ENCODE results near the gene OLFM2.
"Not testable (repeated sequence)": the region's sequence is repeated elsewhere in the genome, so short reads cannot be mapped to it uniquely, and the experiment has no call there.

The OLFM2 gene

DNA sequence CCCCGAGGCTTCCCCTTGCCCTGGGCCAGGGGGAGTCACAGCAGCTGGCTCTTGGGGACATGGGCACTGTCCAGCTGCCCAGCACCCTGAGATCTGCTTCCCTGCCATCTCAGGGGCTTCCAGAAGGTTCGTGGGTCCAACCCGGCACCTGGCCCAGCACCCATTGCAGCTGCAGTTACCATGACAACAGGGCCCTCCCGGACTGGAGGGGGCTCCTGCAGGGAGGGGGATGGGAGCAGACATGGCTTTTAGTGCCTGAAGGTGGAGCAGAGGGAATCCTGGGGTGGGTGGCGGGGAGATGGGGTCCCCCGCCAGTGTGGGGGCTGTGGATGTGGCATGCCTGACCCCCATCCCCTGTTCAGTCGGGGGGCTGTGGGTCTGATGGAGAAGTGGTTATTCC, 86.5 kb downstream of the OLFM2 start:
- no peak for DNase-seq (ENCODE audit: low read depth, low spot score)
- H3K9ac ChIP-seq (ENCODE audit: insufficient read length, low read depth) = no peak overlapping the region
- peaks cover 68% of the 10 kb centered on the region for H3K36me3 ChIP-seq (ENCODE audit: insufficient read depth, insufficient read length, low read length)
- no peak overlapping the region for H3K4me3 ChIP-seq (ENCODE audit: insufficient read length, low read depth)
- H3K9me3 ChIP-seq (ENCODE audit: insufficient read depth, low read length) = no peaks in the 10 kb centered on the region
- H3K4me1 ChIP-seq (ENCODE audit: insufficient read depth, insufficient read length) = peaks cover 30% of the 10 kb centered on the region
- no peaks in the 10 kb centered on the region for H3K27me3 ChIP-seq (ENCODE audit: insufficient read depth, insufficient read length)
- no peak for TF ChIP-seq SUZ12 (IDR thresholded peaks at IDR 0.05; ENCODE audit: extremely low read depth, insufficient read depth, insufficient read length)
- no peak for TF ChIP-seq ZNF274 (IDR thresholded peaks at IDR 0.05; ENCODE audit: low read depth, low read length)
- TF ChIP-seq YY1 (IDR thresholded peaks at IDR 0.05; ENCODE audit: insufficient read depth, insufficient read length) = no peak

DNA sequence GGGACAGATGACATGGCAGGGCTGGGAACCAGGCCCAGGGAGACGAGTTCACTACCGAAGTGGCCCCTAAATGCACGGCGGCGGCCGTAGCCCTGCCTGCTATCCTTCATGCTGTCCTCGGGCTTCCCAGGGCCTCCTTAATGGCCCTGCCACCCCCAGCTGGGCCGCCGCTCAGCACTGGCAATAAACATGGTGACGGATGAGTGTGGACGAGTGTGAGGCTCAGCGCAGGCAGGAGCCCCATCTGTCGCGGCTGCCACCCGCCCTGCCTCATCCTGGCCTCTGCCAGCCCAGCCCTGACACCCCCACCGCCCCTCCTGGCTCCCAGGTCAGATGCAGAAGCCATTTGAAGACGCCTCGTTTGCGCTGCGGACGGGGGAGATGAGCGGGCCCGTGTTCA, 87.6 kb downstream of the OLFM2 start:
- Histone ChIP-seq H3K9me3 (ENCODE audit: insufficient read depth, low read length) (no peaks in the 10 kb centered on the region), H3K36me3 (ENCODE audit: insufficient read depth, insufficient read length, low read length) (peaks cover 70% of the 10 kb centered on the region), H3K9ac (ENCODE audit: insufficient read length, low read depth) (peak overlapping the region; percentile 10), H3K27me3 (ENCODE audit: insufficient read depth, insufficient read length) (no peaks in the 10 kb centered on the region), H3K4me3 (ENCODE audit: insufficient read length, low read depth) (no peak overlapping the region), H3K4me1 (ENCODE audit: insufficient read depth, insufficient read length) (peaks cover 30% of the 10 kb centered on the region)
- no peak for DNase-seq (ENCODE audit: low read depth, low spot score)
- no peak for TF ChIP-seq SUZ12 (IDR thresholded peaks at IDR 0.05; ENCODE audit: extremely low read depth, insufficient read depth, insufficient read length)
- no peak for TF ChIP-seq YY1 (IDR thresholded peaks at IDR 0.05; ENCODE audit: insufficient read depth, insufficient read length)
- no peak for TF ChIP-seq ZNF274 (IDR thresholded peaks at IDR 0.05; ENCODE audit: low read depth, low read length)

DNA sequence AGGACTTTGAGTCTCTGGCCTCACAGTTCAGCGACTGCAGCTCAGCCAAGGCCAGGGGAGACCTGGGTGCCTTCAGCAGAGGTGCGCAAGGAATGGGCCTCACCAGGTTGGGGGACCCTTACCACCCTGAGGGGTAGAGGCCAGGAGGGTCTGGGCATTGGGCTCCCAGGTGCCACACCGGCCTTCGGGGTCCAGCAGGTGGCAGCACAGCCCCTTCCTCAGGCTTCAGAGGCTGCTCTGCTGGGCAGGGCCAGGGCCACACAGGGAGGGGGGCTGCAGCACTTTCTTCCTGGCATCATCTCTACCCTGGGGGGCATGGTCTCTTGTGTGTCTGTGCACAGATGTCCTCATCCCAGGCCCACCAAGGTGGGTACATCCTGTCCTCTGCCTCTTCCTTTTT, 88.3 kb downstream of the OLFM2 start:
- no peak for DNase-seq (ENCODE audit: low read depth, low spot score)
- Histone ChIP-seq H3K4me1 (ENCODE audit: insufficient read depth, insufficient read length) (peaks cover 30% of the 10 kb centered on the region), H3K36me3 (ENCODE audit: insufficient read depth, insufficient read length, low read length) (peaks cover 76% of the 10 kb centered on the region), H3K9me3 (ENCODE audit: insufficient read depth, low read length) (no peaks in the 10 kb centered on the region), H3K27me3 (ENCODE audit: insufficient read depth, insufficient read length) (no peaks in the 10 kb centered on the region), H3K9ac (ENCODE audit: insufficient read length, low read depth) (no peak overlapping the region), H3K4me3 (ENCODE audit: insufficient read length, low read depth) (no peak overlapping the region)
- TF ChIP-seq ZNF274 (IDR thresholded peaks at IDR 0.05; ENCODE audit: low read depth, low read length) = no peak
- no peak for TF ChIP-seq YY1 (IDR thresholded peaks at IDR 0.05; ENCODE audit: insufficient read depth, insufficient read length)
- TF ChIP-seq SUZ12 (IDR thresholded peaks at IDR 0.05; ENCODE audit: extremely low read depth, insufficient read depth, insufficient read length) = no peak

DNA sequence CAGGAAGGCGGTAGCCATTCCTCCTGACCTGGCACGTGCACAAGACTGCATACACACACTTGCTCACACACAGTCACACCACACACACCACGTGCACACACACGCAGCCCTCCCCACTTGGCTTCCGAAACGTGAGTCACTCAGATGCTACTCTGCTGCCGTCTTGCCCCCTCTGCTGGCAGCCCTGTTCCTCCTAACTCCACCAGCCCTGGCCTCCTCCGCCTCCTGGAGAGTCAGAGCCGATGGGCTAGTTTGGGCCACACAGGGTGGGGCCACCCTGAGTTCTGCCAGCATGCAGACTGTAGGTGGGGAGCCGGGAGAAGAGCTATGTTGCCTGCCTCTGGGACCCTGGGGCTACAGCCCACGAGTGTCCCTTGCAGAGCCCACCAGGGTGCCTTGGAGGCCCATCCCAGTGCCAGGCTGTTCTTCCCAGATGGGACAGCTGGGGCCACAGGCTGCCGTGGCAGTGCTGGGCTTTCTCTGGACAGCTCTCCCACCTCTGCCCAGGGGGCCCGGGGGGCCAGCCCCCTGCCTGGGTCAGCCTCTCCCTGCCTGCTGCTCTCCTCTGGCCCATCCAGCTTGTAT, 89.1 kb downstream of the OLFM2 start:
- no peaks in the 10 kb centered on the region for H3K9me3 ChIP-seq (ENCODE audit: insufficient read depth, low read length)
- H3K36me3 ChIP-seq (ENCODE audit: insufficient read depth, insufficient read length, low read length) = peaks cover 85% of the 10 kb centered on the region
- H3K27me3 ChIP-seq (ENCODE audit: insufficient read depth, insufficient read length) = no peaks in the 10 kb centered on the region
- TF ChIP-seq ZNF274 (IDR thresholded peaks at IDR 0.05; ENCODE audit: low read depth, low read length) (no peak), YY1 (IDR thresholded peaks at IDR 0.05; ENCODE audit: insufficient read depth, insufficient read length) (no peak), SUZ12 (IDR thresholded peaks at IDR 0.05; ENCODE audit: extremely low read depth, insufficient read depth, insufficient read length) (no peak)
- H3K9ac ChIP-seq (ENCODE audit: insufficient read length, low read depth) = peak overlapping the region; percentile 50
- peaks cover 30% of the 10 kb centered on the region for H3K4me1 ChIP-seq (ENCODE audit: insufficient read depth, insufficient read length)
- no peak for DNase-seq (ENCODE audit: low read depth, low spot score)
- H3K4me3 ChIP-seq (ENCODE audit: insufficient read length, low read depth) = no peak overlapping the region

DNA sequence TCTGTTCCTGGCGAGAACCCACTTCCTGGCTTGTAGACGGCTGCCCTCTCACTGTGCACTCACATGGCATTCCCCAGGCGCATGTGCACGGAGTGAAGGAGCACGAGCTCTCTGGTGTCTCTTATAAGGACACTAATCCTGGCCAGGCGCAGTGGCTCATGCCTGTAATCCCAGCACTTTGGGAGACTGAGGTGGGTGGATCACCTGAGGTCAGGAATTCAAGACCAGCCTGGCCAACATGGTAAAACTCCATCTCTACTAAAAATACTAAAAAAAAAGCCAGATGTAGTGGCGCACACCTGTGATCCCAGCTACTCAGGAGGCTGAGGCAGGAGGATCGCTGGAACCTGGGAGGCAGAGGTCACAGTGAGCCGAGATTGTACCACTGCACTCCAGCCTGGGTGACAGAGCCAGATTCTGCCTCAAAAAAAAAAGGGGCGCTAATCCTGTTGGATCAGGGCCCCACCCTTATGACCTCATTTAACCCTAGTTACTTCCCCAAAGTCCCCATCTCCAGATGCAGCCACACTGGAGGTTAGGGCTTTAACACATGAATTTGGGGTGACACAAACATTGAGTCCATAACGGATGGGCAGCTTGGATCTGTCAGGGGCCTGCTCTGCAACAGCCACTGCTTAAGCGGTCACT, 92.6 kb downstream of the OLFM2 start:
- Histone ChIP-seq H3K36me3 (ENCODE audit: insufficient read depth, insufficient read length, low read length) (peaks cover 93% of the 10 kb centered on the region), H3K4me1 (ENCODE audit: insufficient read depth, insufficient read length) (peaks cover 17% of the 10 kb centered on the region)
- not testable (repeated sequence) for H3K9ac ChIP-seq (ENCODE audit: insufficient read length, low read depth); H3K27me3 ChIP-seq (ENCODE audit: insufficient read depth, insufficient read length); H3K9me3 ChIP-seq (ENCODE audit: insufficient read depth, low read length); DNase-seq (ENCODE audit: low read depth, low spot score); H3K4me3 ChIP-seq (ENCODE audit: insufficient read length, low read depth)

DNA sequence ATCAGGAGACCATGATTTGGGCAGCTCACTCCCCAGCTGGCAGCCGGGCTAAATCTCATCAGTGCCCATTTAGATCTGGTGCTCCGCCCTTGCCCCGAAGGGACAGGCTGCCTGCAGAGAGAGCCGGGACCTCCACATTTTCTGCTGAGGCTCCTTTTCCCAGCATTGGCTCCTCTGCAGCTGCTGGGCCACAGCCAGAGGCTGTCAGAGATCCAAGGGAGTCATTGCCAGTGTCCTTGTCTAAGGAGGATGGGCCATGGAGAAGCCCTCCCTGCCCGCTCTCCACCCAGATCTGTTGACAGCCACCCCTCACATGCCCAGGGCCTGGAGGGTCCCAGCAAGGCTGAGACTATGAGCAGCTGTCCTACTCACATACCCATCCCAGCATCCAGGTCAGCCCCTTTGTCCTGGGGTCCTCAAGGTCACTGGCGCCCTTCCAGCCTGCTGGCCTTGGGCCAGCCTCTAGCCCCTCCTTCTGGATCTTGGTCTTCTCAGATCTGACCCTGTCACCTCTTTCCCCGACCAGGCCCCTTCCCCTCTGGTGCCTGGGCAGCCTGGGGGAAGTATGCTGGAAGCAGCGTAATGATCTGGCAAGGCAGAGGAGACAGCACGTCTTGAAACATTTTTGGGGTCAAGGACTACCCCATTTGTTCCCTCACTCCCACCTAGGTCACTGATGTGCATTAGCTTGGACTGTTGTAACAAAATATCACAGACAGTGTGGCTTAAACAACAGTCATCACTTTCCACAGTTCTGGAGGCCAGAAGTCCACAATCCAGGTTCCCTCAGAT, 93.3 kb downstream of the OLFM2 start:
- no peak for TF ChIP-seq SUZ12 (IDR thresholded peaks at IDR 0.05; ENCODE audit: extremely low read depth, insufficient read depth, insufficient read length)
- no peak for TF ChIP-seq YY1 (IDR thresholded peaks at IDR 0.05; ENCODE audit: insufficient read depth, insufficient read length)
- TF ChIP-seq ZNF274 (IDR thresholded peaks at IDR 0.05; ENCODE audit: low read depth, low read length) = no peak
- DNase-seq (ENCODE audit: low read depth, low spot score) = no peak
- H3K9me3 ChIP-seq (ENCODE audit: insufficient read depth, low read length) = no peaks in the 10 kb centered on the region
- H3K27me3 ChIP-seq (ENCODE audit: insufficient read depth, insufficient read length) = no peaks in the 10 kb centered on the region
- H3K4me1 ChIP-seq (ENCODE audit: insufficient read depth, insufficient read length) = peaks cover 14% of the 10 kb centered on the region
- H3K4me3 ChIP-seq (ENCODE audit: insufficient read length, low read depth) = no peak overlapping the region
- H3K36me3 ChIP-seq (ENCODE audit: insufficient read depth, insufficient read length, low read length) = peaks cover 93% of the 10 kb centered on the region
- H3K9ac ChIP-seq (ENCODE audit: insufficient read length, low read depth) = no peak overlapping the region

DNA sequence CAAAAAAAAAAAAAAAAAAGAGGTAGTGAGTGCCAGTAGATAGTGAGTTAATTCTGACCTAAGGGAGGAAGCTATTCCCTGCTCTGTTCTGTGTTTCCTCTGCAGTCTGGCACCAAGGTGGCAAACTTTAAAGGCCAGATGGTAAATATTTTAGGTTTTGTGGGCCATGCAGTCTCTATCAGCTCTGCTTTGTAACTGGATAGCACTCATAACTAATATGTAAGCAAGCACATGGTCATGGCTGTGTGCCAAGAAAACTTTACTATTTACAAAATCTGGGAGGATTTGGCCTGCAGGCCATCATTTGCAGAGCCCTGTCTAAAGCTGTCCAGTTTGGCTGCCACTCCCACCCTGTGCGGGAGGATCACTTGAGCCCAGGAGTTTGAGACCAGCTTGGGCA, 96.9 kb downstream of the OLFM2 start:
- Histone ChIP-seq H3K27me3 (ENCODE audit: insufficient read depth, insufficient read length) (no peaks in the 10 kb centered on the region), H3K4me1 (ENCODE audit: insufficient read depth, insufficient read length) (no peaks in the 10 kb centered on the region), H3K36me3 (ENCODE audit: insufficient read depth, insufficient read length, low read length) (peaks cover 68% of the 10 kb centered on the region), H3K4me3 (ENCODE audit: insufficient read length, low read depth) (no peak overlapping the region), H3K9me3 (ENCODE audit: insufficient read depth, low read length) (no peaks in the 10 kb centered on the region), H3K9ac (ENCODE audit: insufficient read length, low read depth) (no peak overlapping the region)
- TF ChIP-seq SUZ12 (IDR thresholded peaks at IDR 0.05; ENCODE audit: extremely low read depth, insufficient read depth, insufficient read length) = no peak
- DNase-seq (ENCODE audit: low read depth, low spot score) = no peak
